ENCODE data around the gene EXPH5. TPM values are rescaled to one million over a fixed set of nuclear protein-coding genes. Genes with fewer than 3 reads are reported as not detected.

Gene EXPH5
- total RNA-seq, 4 donors from 2014 or later: 1.4 to 1.8 (median 1.6) TPM

GRCh38 chr11:108495326-108495725 is 98.2 kb downstream of the EXPH5 start:
- Histone ChIP-seq H3K4me3 (no peak overlapping the region), H3K27me3 (no peaks in the 10 kb centered on the region), H3K36me3 (peaks cover 1 to 4% (median 2%) of the 10 kb centered on the region in 4 donors), H3K27ac (replicated peaks in 1 of 4) (no peak overlapping the region), H3K4me1 (peaks cover 6 to 36% (median 23%) of the 10 kb centered on the region in 4 donors), H3K9me3 (no peaks in the 10 kb centered on the region)
- TF ChIP-seq EP300 (IDR thresholded peaks at IDR 0.05) (no peak), POLR2A (IDR thresholded peaks at IDR 0.05; ENCODE audit: low read depth) (no peak), POLR2AphosphoS5 (IDR thresholded peaks at IDR 0.05) (no peak), CTCF (IDR thresholded peaks at IDR 0.05) (no peak)
- 99% methylated on average over 3 of the region's 3 CpGs for WGBS
- intact Hi-C loops (cut with DNase I): loop anchor here (10.0 kb wide), 2 partner anchors 99 to 169 kb away; partner anchors contain the start of genes DDX10 and EXPH5
- no peak for DNase-seq (ENCODE audit: extremely low spot score)

- no peak overlapping the region for H3K27ac ChIP-seq (replicated peaks in 1 of 4)
- H3K36me3 ChIP-seq: peaks cover 10 to 14% (median 12%) of the 10 kb centered on the region in 4 donors
- peaks cover 6 to 36% (median 23%) of the 10 kb centered on the region in 4 donors for H3K4me1 ChIP-seq
- intact Hi-C loops (cut with DNase I): loop anchor here (10.0 kb wide), 2 partner anchors 101 to 171 kb away; partner anchors contain the start of genes DDX10 and EXPH5
- no peaks in the 10 kb centered on the region for H3K9me3 ChIP-seq
- no peaks in the 10 kb centered on the region for H3K27me3 ChIP-seq
- WGBS: 27% methylated on average over 6 of the region's 6 CpGs
- no peak for TF ChIP-seq POLR2A (IDR thresholded peaks at IDR 0.05; ENCODE audit: low read depth)
- H3K4me3 ChIP-seq: no peak overlapping the region
- no peak for DNase-seq (ENCODE audit: extremely low spot score)
Measured at GRCh38 chr11:108494182-108494581, 99.4 kb downstream of the EXPH5 start.

- peaks cover 3 to 22% (median 14%) of the 10 kb centered on the region in 4 donors for H3K4me1 ChIP-seq
- no peak for DNase-seq (ENCODE audit: extremely low spot score)
- H3K27me3 ChIP-seq: no peaks in the 10 kb centered on the region
- H3K36me3 ChIP-seq: peaks cover 10 to 34% (median 23%) of the 10 kb centered on the region in 4 donors
- WGBS: 94% methylated on average over 3 of the region's 3 CpGs
- intact Hi-C loops (cut with DNase I): loop anchor here (10.0 kb wide), 2 partner anchors 103 to 173 kb away; partner anchors contain the start of genes DDX10 and EXPH5
- H3K4me3 ChIP-seq: no peak overlapping the region
- no peaks in the 10 kb centered on the region for H3K9me3 ChIP-seq
- H3K27ac ChIP-seq (replicated peaks in 1 of 4): no peak overlapping the region
- no peak for TF ChIP-seq POLR2AphosphoS5 (IDR thresholded peaks at IDR 0.05)
- TF ChIP-seq POLR2A (IDR thresholded peaks at IDR 0.05; ENCODE audit: low read depth): no peak
- TF ChIP-seq CTCF (IDR thresholded peaks at IDR 0.05): no peak
- TF ChIP-seq EP300 (IDR thresholded peaks at IDR 0.05): no peak
Measured at GRCh38 chr11:108491936-108492335, 101.6 kb downstream of the EXPH5 start.

GRCh38 chr11:108486828-108487227 is 106.7 kb downstream of the EXPH5 start:
- H3K27ac ChIP-seq (replicated peaks in 1 of 4): no peak overlapping the region
- DNase-seq (ENCODE audit: extremely low spot score): no peak
- H3K9me3 ChIP-seq: no peaks in the 10 kb centered on the region
- no peaks in the 10 kb centered on the region for H3K27me3 ChIP-seq
- TF ChIP-seq POLR2A (IDR thresholded peaks at IDR 0.05; ENCODE audit: low read depth) (no peak), EP300 (IDR thresholded peaks at IDR 0.05) (no peak), POLR2AphosphoS5 (IDR thresholded peaks at IDR 0.05) (no peak), CTCF (IDR thresholded peaks at IDR 0.05) (no peak)
- intact Hi-C loops (cut with DNase I): no loop called here
- 92% methylated on average over 3 of the region's 3 CpGs for WGBS
- no peaks in the 10 kb centered on the region for H3K4me1 ChIP-seq
- peaks cover 10 to 85% (median 52%) of the 10 kb centered on the region in 4 donors for H3K36me3 ChIP-seq
- no peak overlapping the region for H3K4me3 ChIP-seq

- intact Hi-C loops (cut with DNase I): no loop called here
- 99% methylated on average over 3 of the region's 3 CpGs for WGBS
- Histone ChIP-seq H3K36me3 (peaks cover 11 to 90% (median 55%) of the 10 kb centered on the region in 4 donors), H3K27ac (replicated peaks in 1 of 4) (no peak overlapping the region), H3K4me1 (no peaks in the 10 kb centered on the region), H3K4me3 (no peak overlapping the region), H3K27me3 (no peaks in the 10 kb centered on the region), H3K9me3 (no peaks in the 10 kb centered on the region)
- DNase-seq (ENCODE audit: extremely low spot score): no peak
- TF ChIP-seq POLR2AphosphoS5 (IDR thresholded peaks at IDR 0.05) (no peak), POLR2A (IDR thresholded peaks at IDR 0.05; ENCODE audit: low read depth) (no peak), EP300 (IDR thresholded peaks at IDR 0.05) (no peak), CTCF (IDR thresholded peaks at IDR 0.05) (no peak)
Measured at GRCh38 chr11:108486331-108486730, 107.2 kb downstream of the EXPH5 start.

Data from esophagus muscularis mucosa (tissue), 4 donors.